ENCODE data around the gene IQCH.

IQCH gene

GRCh38 chr15:67458331-67459029 lies 203.9 kb downstream of the IQCH start:
- DNase-seq: no peak

GRCh38 chr15:67460521-67460920 lies 205.9 kb downstream of the IQCH start:
- DNase-seq: no peak

GRCh38 chr15:67461735-67462134 lies 207.1 kb downstream of the IQCH start:
- no peak for DNase-seq

GRCh38 chr15:67462875-67463274 lies 208.3 kb downstream of the IQCH start:
- no peak for DNase-seq

- no peak for DNase-seq
Observed at GRCh38 chr15:67463488-67463887, 208.9 kb downstream of the IQCH start.

- no peak for DNase-seq
Observed at GRCh38 chr15:67465196-67465952, 210.8 kb downstream of the IQCH start.

- DNase-seq: no peak
Observed at GRCh38 chr15:67468416-67468815, 213.8 kb downstream of the IQCH start.

- no peak for DNase-seq
Observed at GRCh38 chr15:67469680-67470079, 215.1 kb downstream of the IQCH start.

- no peak for DNase-seq
Observed at GRCh38 chr15:67472957-67473356, 218.4 kb downstream of the IQCH start.

- no peak for DNase-seq
Observed at GRCh38 chr15:67474405-67475110, 220.0 kb downstream of the IQCH start.

- no peak for DNase-seq
Observed at GRCh38 chr15:67479781-67480505, 225.4 kb downstream of the IQCH start.

- no peak for DNase-seq
Observed at GRCh38 chr15:67480741-67481140, 226.2 kb downstream of the IQCH start.

GRCh38 chr15:67481680-67482079 lies 227.1 kb downstream of the IQCH start:
- DNase-seq: no peak

- DNase-seq: no peak
Observed at GRCh38 chr15:67495585-67495984, 241.0 kb downstream of the IQCH start.

GRCh38 chr15:67501177-67501835 lies 246.7 kb downstream of the IQCH start:
- peak; percentile 17 for DNase-seq

- no peak for DNase-seq
Observed at GRCh38 chr15:67501836-67502461, 247.4 kb downstream of the IQCH start.

GRCh38 chr15:67504056-67504455 lies 249.5 kb downstream of the IQCH start:
- DNase-seq: no peak

GRCh38 chr15:67504796-67505195 lies 250.2 kb downstream of the IQCH start:
- DNase-seq: no peak

GRCh38 chr15:67505675-67506572 lies 251.3 kb downstream of the IQCH start:
- no peak for DNase-seq

- DNase-seq: no peak
Observed at GRCh38 chr15:67506775-67507747, 252.5 kb downstream of the IQCH start.
